GM12878 (cell line): ENCODE results near the gene PPME1. TPM values are rescaled to one million over a fixed set of nuclear protein-coding genes. Genes with fewer than 3 reads are reported as not detected.

Experiments
- ATAC-seq: fragments of 200-7000 bp; cut with Tn5 transposase; 3 replicates; pipeline ENCODE4 v1.9.1; 2020; ENCODE audit warnings: mild to moderate bottlenecking, moderate library complexity
- BruUV-seq: library from RNA; stranded (reverse); fragments of 400-500 nt; replicated peaks from 2 replicates; lab custom pipeline; 2021; lab: Mats Ljungman, UMichigan
- CTCF ChIA-PET: fragments of 300-600 bp; sonication (Branson Sonifier 250); formaldehyde crosslinking; extraction: SDS; loops from one replicate; lab custom pipeline; 2021; ENCODE audit warnings: inconsistent platforms; lab: Yijun Ruan, JAX
- POLR2A ChIA-PET: fragments of 350-600 bp; formaldehyde crosslinking; extraction: SDS; loops from one replicate; lab custom pipeline; 2021; ENCODE audit warnings: inconsistent platforms; lab: Charles Lee
- RAD21 ChIA-PET: fragments of 300-600 bp; sonication (Branson Sonifier 250); formaldehyde crosslinking; loops from one replicate; lab custom pipeline; 2023; ENCODE audit warnings: antibody characterized with exemption; ENCODE audit not compliant: unreplicated experiment; lab: Charles Lee
- SMC1A ChIA-PET: fragments of 300-600 bp; sonication (Branson Sonifier 250); formaldehyde crosslinking; loops from one replicate; lab custom pipeline; 2023; ENCODE audit not compliant: unreplicated experiment, uncharacterized antibody; lab: Charles Lee
- DNase-seq: peaks from one replicate; pipeline ENCODE4 v3.0.0-alpha.2; 2011; ENCODE audit warnings: low read depth, low spot score
- FAIRE-seq: peaks from 3 replicates; lab custom pipeline; 2011; peaks lifted over from hg19 to GRCh38; lab: Jason Lieb, UNC
- H2AFZ ChIP-seq: 2 replicates; pipeline ENCODE4 v1.6.0; 2011; ENCODE audit warnings: low read depth, low read length, control low read depth; ENCODE audit not compliant: control insufficient read depth
- H3K27ac ChIP-seq: 2 replicates; pipeline ENCODE4 v1.5.1; 2011; ENCODE audit warnings: control low read depth; ENCODE audit not compliant: control insufficient read depth, insufficient read depth
- H3K27me3 ChIP-seq, 2 experiments: replicated peaks in 1 of 2; 2 replicates each; pipeline versions ENCODE4 v1.6.0 to v1.6.1; 2011; ENCODE audit warnings: low read length in 1 of 2; ENCODE audit not compliant: control insufficient read depth in 2 of 2, insufficient read depth in 2 of 2
- H3K36me3 ChIP-seq, 2 experiments: 2 replicates each; pipeline ENCODE4 v1.5.1; 2011; ENCODE audit warnings: low read length in 1 of 2; ENCODE audit not compliant: control insufficient read depth in 2 of 2, insufficient read depth in 2 of 2
- H3K4me1 ChIP-seq: 2 replicates; pipeline ENCODE4 v1.6.1; 2011; ENCODE audit warnings: mild to moderate bottlenecking, low read length, moderate library complexity, mixed read lengths; ENCODE audit not compliant: control insufficient read depth, insufficient read depth
- H3K4me2 ChIP-seq: 2 replicates; pipeline ENCODE4 v1.6.0; 2011; ENCODE audit warnings: control low read depth; ENCODE audit not compliant: control insufficient read depth, insufficient read depth
- H3K4me3 ChIP-seq: fragments of 200-600 bp; sonication (generic); 2 replicates; pipeline ENCODE4 v1.5.1; 2016
- H3K79me2 ChIP-seq: 2 replicates; pipeline ENCODE4 v1.6.0; 2011; ENCODE audit warnings: low read length; ENCODE audit not compliant: control insufficient read depth, insufficient read depth
- H3K9ac ChIP-seq: 2 replicates; pipeline ENCODE4 v1.8.0; 2011; ENCODE audit warnings: low read length, control low read depth, mixed read lengths; ENCODE audit not compliant: control insufficient read depth, insufficient read depth
- H3K9me3 ChIP-seq: replicated peaks from 3 replicates; pipeline ENCODE4 v1.5.1; 2011; ENCODE audit warnings: mild to moderate bottlenecking, low read length; ENCODE audit not compliant: control insufficient read depth, insufficient read depth
- H4K20me1 ChIP-seq: 2 replicates; pipeline ENCODE4 v1.6.0; 2011; ENCODE audit not compliant: control insufficient read depth, insufficient read depth
- BMI1 ChIP-seq: fragments of 450-650 bp; IDR thresholded peaks from 2 replicates; pipeline ENCODE4 v1.6.1; 2016; ENCODE audit warnings: mild to moderate bottlenecking, moderate library complexity, borderline replicate concordance
- CBFB ChIP-seq: IDR thresholded peaks from 2 replicates; pipeline ENCODE4 v1.6.1; 2016; ENCODE audit warnings: antibody characterized with exemption, low read depth
- CBX5 ChIP-seq: sonication (generic); IDR thresholded peaks from 2 replicates; pipeline ENCODE4 v1.6.1; 2016; ENCODE audit warnings: low read depth, moderate library complexity, mild to moderate bottlenecking, inconsistent platforms
- CEBPZ ChIP-seq: fragments of 150-350 bp; IDR thresholded peaks from 2 replicates; pipeline ENCODE4 v1.6.1; 2016; ENCODE audit warnings: low read depth, low read length
- DPF2 ChIP-seq: fragments of 450-650 bp; IDR thresholded peaks from 2 replicates; pipeline ENCODE4 v1.6.1; 2017; ENCODE audit warnings: mild to moderate bottlenecking
- KDM1A ChIP-seq: fragments of 200-600 bp; sonication (generic); IDR thresholded peaks from 2 replicates; pipeline ENCODE4 v1.6.1; 2016; ENCODE audit warnings: borderline replicate concordance
- MLLT1 ChIP-seq: fragments of 450-650 bp; IDR thresholded peaks from 2 replicates; pipeline ENCODE4 v1.6.1; 2016; ENCODE audit warnings: mild to moderate bottlenecking
- MYC ChIP-seq: IDR thresholded peaks from 2 replicates; pipeline ENCODE4 v1.6.1; 2011; ENCODE audit warnings: mild to moderate bottlenecking, low read length, moderate library complexity, inconsistent platforms; ENCODE audit not compliant: insufficient read depth, insufficient replicate concordance, insufficient read length, severe bottlenecking
- RB1 ChIP-seq: fragments of 450-650 bp; formaldehyde crosslinking; IDR thresholded peaks from 2 replicates; pipeline ENCODE4 v1.6.1; 2017; ENCODE audit warnings: mild to moderate bottlenecking, borderline replicate concordance
- RCOR1 ChIP-seq: conservative IDR thresholded peaks from 2 replicates; pipeline ENCODE4 v1.6.1; 2012; ENCODE audit warnings: low read depth, low read length, improper control_type of control experiment
- SIX5 ChIP-seq: IDR thresholded peaks from 2 replicates; pipeline ENCODE4 v1.6.1; 2011; ENCODE audit warnings: mild to moderate bottlenecking, low read depth, low read length, moderate library complexity; ENCODE audit not compliant: severe bottlenecking
- SMAD1 ChIP-seq: fragments of 450-650 bp; IDR thresholded peaks from 2 replicates; pipeline ENCODE4 v1.6.1; 2018; ENCODE audit warnings: mild to moderate bottlenecking, low read depth; ENCODE audit not compliant: partially characterized antibody
- TARDBP ChIP-seq: IDR thresholded peaks from 2 replicates; pipeline ENCODE4 v1.6.1; 2016; ENCODE audit warnings: borderline replicate concordance
- TCF3 ChIP-seq: IDR thresholded peaks from 2 replicates; pipeline ENCODE4 v1.6.1; 2012; ENCODE audit warnings: low read depth, mild to moderate bottlenecking, low read length, borderline replicate concordance; ENCODE audit not compliant: insufficient read depth
- WGBS: methylation state at CpG from one replicate; pipeline ENCODE4 v1.1.6; 2016; ENCODE audit warnings: low lambda C conversion rate; ENCODE audit not compliant: insufficient replicate concordance, insufficient coverage; ENCODE audit errors: missing lambda C conversion rate; 5-methylcytosine and 5-hydroxymethylcytosine counted together
- in situ Hi-C: fragments of 300-500 bp; cut with MboI; formaldehyde crosslinking; loops from 9 replicates; pipeline ENCODE4 v1.14.3; 2018; ENCODE audit warnings: mixed read lengths
- intact Hi-C: fragments of 100-400 bp; cut with micrococcal nuclease; formaldehyde crosslinking; loops from one replicate; pipeline ENCODE4 v1.14.2; 2022; ENCODE audit not compliant: unreplicated experiment
- polyA plus RNA-seq, 11 experiments: library from polyadenylated mRNA; depleted of rRNA in 4 of 11; unstranded in 6 of 11; stranded (reverse) in 5 of 11; fragments of >200 nt; fragmentation: Nextera tagmentation in 4 of 11; fragmentation: Illumina TruSeq in 1 of 11; extraction: Ambion mirVana in 4 of 11; extraction: Trizol in 1 of 11; gene quantifications; 1 replicate in 1 of 11; 2 replicates in 10 of 11; pipeline versions ENCODE4 v1.2.1 to v1.2.3, GENCODE V29; 2011 to 2016; ENCODE audit warnings: inconsistent platforms in 2 of 11, missing spikeins in 2 of 11, low read depth in 1 of 11
- total RNA-seq, 4 experiments: library from RNA; depleted of rRNA in 3 of 4; stranded (reverse); fragments of >200 nt in 3 of 4; fragmentation: Illumina TruSeq in 1 of 4; extraction: Trizol in 1 of 4; gene quantifications; 2 replicates each; pipeline versions ENCODE4 v1.2.1 to v1.2.3, GENCODE V29; 2013 to 2021
- TF ChIP-seq, protein P1 (sequence below), 3 experiments: IDR thresholded peaks in 2 of 3; conservative IDR thresholded peaks in 1 of 3; 2 replicates each; pipeline ENCODE4 v1.5.1; 2011; ENCODE audit warnings: low read depth in 3 of 3, low read length in 3 of 3, mild to moderate bottlenecking in 3 of 3, control low read depth in 2 of 3, moderate library complexity in 2 of 3, inconsistent platforms in 1 of 3, mixed read lengths in 1 of 3; ENCODE audit not compliant: control insufficient read depth in 2 of 3, insufficient read depth in 1 of 3; ENCODE audit errors: extremely low read depth in 1 of 3

Gene PPME1
- total and polyA plus RNA-seq, 10 of the 15 experiments (the other 5 are each of a cell fraction or from before 2014, with no cell fraction given): 3.1 to 51.4 (median 20.8) TPM

- intact Hi-C loops: no loop called here
- no peaks in the 10 kb centered on the region for H3K36me3 ChIP-seq
- ChIA-PET CTCF (interaction anchor here (0.6 kb wide), 1 partner anchor 60 kb away, joined by 3 read pairs; no protein-coding TSS in a partner anchor), RAD21 (no interaction called here), POLR2A (interaction anchor here (1.9 kb wide), 1 partner anchor 8 kb away, joined by 10 read pairs; the partner anchor contains the start of genes C2CD3 and PPME1), SMC1A (no interaction called here)
- H4K20me1 ChIP-seq: no peaks in the 10 kb centered on the region
- no peak overlapping the region for H2AFZ ChIP-seq
- H3K4me2 ChIP-seq: no peak overlapping the region
- in situ Hi-C loops: no loop called here
- no peak overlapping the region for H3K4me3 ChIP-seq
- 90% methylated on average over 7 of the region's 7 CpGs for WGBS
- FAIRE-seq (no peak), DNase-seq (no peak), ATAC-seq (peak; percentile 65)
- H3K27ac ChIP-seq: no peak overlapping the region
- H3K9ac ChIP-seq: no peak overlapping the region
- no peaks in the 10 kb centered on the region; the same call in 2 of the 3 replicates for H3K9me3 ChIP-seq
- peaks cover 40% of the 10 kb centered on the region for H3K79me2 ChIP-seq
- H3K27me3 ChIP-seq: no peaks in the 10 kb centered on the region
- BruUV-seq: no TSS peak
- no peaks in the 10 kb centered on the region for H3K4me1 ChIP-seq
- TF ChIP-seq DPF2 (no peak), MYC (no peak), CEBPZ (no peak), RCOR1 (no peak), SMAD1 (no peak), SIX5 (no peak), CBFB (no peak), KDM1A (no peak), RB1 (no peak), CBX5 (no peak), MLLT1 (no peak), TARDBP (no peak), TCF3 (no peak), BMI1 (no peak)
- TF ChIP-seq, protein P1, sequence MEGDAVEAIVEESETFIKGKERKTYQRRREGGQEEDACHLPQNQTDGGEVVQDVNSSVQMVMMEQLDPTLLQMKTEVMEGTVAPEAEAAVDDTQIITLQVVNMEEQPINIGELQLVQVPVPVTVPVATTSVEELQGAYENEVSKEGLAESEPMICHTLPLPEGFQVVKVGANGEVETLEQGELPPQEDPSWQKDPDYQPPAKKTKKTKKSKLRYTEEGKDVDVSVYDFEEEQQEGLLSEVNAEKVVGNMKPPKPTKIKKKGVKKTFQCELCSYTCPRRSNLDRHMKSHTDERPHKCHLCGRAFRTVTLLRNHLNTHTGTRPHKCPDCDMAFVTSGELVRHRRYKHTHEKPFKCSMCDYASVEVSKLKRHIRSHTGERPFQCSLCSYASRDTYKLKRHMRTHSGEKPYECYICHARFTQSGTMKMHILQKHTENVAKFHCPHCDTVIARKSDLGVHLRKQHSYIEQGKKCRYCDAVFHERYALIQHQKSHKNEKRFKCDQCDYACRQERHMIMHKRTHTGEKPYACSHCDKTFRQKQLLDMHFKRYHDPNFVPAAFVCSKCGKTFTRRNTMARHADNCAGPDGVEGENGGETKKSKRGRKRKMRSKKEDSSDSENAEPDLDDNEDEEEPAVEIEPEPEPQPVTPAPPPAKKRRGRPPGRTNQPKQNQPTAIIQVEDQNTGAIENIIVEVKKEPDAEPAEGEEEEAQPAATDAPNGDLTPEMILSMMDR (IDR thresholded peaks at IDR 0.05 in 2 of 3, conservative IDR thresholded peaks at IDR 0.05 in 1 of 3; ENCODE audit: control insufficient read depth in 2 of 3, extremely low read depth in 1 of 3, insufficient read depth in 1 of 3, low read depth in 3 of 3, low read length in 3 of 3): no peak
These were observed 8.4 kb downstream of the PPME1 start for GRCh38 chr11:74179234-74180052.
